Lung (tissue), 12 donors: Measurements from ENCODE around the gene CDKAL1. TPM values are rescaled to one million over a fixed set of nuclear protein-coding genes. Genes with fewer than 3 reads are reported as not detected.

Experiments used
- ATAC-seq: fragments of 200-7000 bp; cut with Tn5 transposase; one replicate; pipeline ENCODE4 v1.9.1; 2020; ENCODE audit warnings: moderate number of reproducible peaks; ENCODE audit not compliant: insufficient read depth, low FRiP score
- DNase-seq, 3 donors: peaks; one replicate each; pipeline ENCODE4 v3.0.0-alpha.2; 2013 to 2017
- H3K27ac ChIP-seq, 2 donors: one replicate each; pipeline ENCODE4 v1.5.1; 2013; ENCODE audit warnings: mild to moderate bottlenecking in 2 of 2, moderate library complexity in 2 of 2, control low read depth in 1 of 2, inconsistent platforms in 1 of 2, low read depth in 1 of 2, low read length in 1 of 2
- H3K27me3 ChIP-seq, 3 donors: one replicate each; pipeline ENCODE4 v1.5.1; 2013; ENCODE audit warnings: low read length in 2 of 3; ENCODE audit not compliant: control insufficient read depth in 3 of 3, insufficient read depth in 3 of 3
- H3K36me3 ChIP-seq, 4 donors: one replicate each; pipeline ENCODE4 v1.5.1; 2013; ENCODE audit warnings: low read length in 4 of 4, mild to moderate bottlenecking in 1 of 4, moderate library complexity in 1 of 4; ENCODE audit not compliant: control insufficient read depth in 4 of 4, insufficient read depth in 4 of 4
- H3K4me1 ChIP-seq, 5 donors: one replicate each; pipeline ENCODE4 v1.5.1; 2013; ENCODE audit warnings: low read length in 5 of 5, mild to moderate bottlenecking in 2 of 5, moderate library complexity in 1 of 5; ENCODE audit not compliant: control insufficient read depth in 5 of 5, insufficient read depth in 5 of 5
- H3K4me3 ChIP-seq: one replicate; pipeline ENCODE4 v1.5.1; 2013; ENCODE audit warnings: mild to moderate bottlenecking, control low read depth, moderate library complexity
- H3K9ac ChIP-seq, 2 donors: one replicate each; pipeline ENCODE4 v1.5.1; 2013; ENCODE audit warnings: low read length in 2 of 2, control low read depth in 1 of 2; ENCODE audit not compliant: insufficient read depth in 1 of 2
- H3K9me3 ChIP-seq, 4 donors: one replicate each; pipeline ENCODE4 v1.5.1; 2013; ENCODE audit warnings: low read length in 3 of 4, mild to moderate bottlenecking in 1 of 4, moderate library complexity in 1 of 4; ENCODE audit not compliant: control insufficient read depth in 4 of 4, insufficient read depth in 3 of 4
- WGBS, 2 donors: extraction: QIAGEN DNeasy Blood & Tissue Kit; methylation state at CpG; one replicate each; pipeline ENCODE4 v1.1.7; 2013; 5-methylcytosine and 5-hydroxymethylcytosine counted together
- polyA plus RNA-seq, 2 donors: library from polyadenylated mRNA; stranded (reverse); fragments of 200-250 nt; gene quantifications; one replicate each; pipeline ENCODE4 v1.2.1, GENCODE V29; 2013
- total RNA-seq, 2 donors: library from RNA; depleted of rRNA in 1 of 2; stranded (reverse); fragments of >200 nt in 1 of 2; gene quantifications; one replicate each; pipeline ENCODE4 v1.2.1, GENCODE V29; 2014 to 2021
- TF ChIP-seq, protein P1 (sequence below): IDR thresholded peaks from 2 replicates; pipeline ENCODE4 v1.5.1; 2012; ENCODE audit warnings: mild to moderate bottlenecking; ENCODE audit errors: control extremely low read depth, extremely low read depth
- donor health status: control.
- donor health status: control.
- donor health status: Bipolar disorder and iron deficiency.
- donor health status: healthy.
- donor health status: DM: yes; HTN: yes; CAD: no.

The CDKAL1 gene
- total and polyA plus RNA-seq, 4 donors = 4.0 to 39.0 (median 10.0) TPM

DNA sequence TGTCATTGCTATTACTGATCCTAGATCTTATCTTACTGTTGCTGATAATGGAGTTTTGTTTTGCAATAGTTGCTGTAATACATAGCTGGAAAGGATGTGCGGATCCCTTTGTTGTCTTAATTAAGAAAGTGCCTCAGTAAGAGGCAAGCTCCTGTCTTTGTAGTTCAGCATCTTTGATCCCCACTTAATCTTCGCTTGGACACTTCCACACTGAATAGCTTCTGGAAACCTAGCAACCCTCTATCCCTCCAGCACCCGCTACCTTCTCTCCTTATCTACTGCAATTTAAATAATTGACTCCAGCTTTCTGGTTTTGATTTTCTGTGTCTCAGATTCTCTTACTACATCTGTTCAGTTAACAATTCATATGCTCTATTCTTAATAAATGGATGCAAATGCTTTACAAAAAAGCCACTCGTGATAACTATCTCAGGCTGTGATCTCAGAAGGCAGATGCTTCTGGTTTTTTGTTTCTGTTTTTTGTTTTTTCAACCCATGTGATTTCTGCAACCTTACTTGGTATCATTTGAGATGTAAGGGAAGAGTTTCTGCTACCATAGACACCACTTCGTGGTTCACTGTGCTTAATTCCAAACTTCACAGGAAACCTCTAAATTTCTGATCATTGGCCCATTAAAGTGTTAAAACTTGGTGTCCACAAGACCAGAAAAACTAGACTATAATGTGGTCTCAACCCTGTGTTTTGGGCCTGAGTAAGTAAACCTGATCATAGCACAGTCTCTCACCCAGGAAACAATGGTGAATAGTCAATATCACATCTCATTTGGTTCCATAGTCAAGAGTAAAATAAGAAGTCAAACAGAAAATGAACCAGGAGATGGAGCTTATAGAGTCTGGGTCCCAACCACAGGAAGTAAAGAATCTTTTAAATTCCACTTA lies 707.2 kb downstream of the CDKAL1 start:
- H3K27ac ChIP-seq = no peak overlapping the region
- peaks cover 0 to 2% (median 0%) of the 10 kb centered on the region in 4 donors for H3K36me3 ChIP-seq
- ATAC-seq (no peak), DNase-seq (no peak)
- H3K27me3 ChIP-seq = no peaks in the 10 kb centered on the region
- H3K4me1 ChIP-seq = peaks cover 0 to 3% (median 0%) of the 10 kb centered on the region in 5 donors
- TF ChIP-seq, protein P1, sequence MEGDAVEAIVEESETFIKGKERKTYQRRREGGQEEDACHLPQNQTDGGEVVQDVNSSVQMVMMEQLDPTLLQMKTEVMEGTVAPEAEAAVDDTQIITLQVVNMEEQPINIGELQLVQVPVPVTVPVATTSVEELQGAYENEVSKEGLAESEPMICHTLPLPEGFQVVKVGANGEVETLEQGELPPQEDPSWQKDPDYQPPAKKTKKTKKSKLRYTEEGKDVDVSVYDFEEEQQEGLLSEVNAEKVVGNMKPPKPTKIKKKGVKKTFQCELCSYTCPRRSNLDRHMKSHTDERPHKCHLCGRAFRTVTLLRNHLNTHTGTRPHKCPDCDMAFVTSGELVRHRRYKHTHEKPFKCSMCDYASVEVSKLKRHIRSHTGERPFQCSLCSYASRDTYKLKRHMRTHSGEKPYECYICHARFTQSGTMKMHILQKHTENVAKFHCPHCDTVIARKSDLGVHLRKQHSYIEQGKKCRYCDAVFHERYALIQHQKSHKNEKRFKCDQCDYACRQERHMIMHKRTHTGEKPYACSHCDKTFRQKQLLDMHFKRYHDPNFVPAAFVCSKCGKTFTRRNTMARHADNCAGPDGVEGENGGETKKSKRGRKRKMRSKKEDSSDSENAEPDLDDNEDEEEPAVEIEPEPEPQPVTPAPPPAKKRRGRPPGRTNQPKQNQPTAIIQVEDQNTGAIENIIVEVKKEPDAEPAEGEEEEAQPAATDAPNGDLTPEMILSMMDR = no peak
- WGBS, 2 donors = 77 to 91% methylated on average over 5 of the region's 5 CpGs
- H3K4me3 ChIP-seq = no peak overlapping the region
- H3K9ac ChIP-seq = no peak overlapping the region
- H3K9me3 ChIP-seq = peaks cover 0 to 8% (median 3%) of the 10 kb centered on the region in 4 donors

DNA sequence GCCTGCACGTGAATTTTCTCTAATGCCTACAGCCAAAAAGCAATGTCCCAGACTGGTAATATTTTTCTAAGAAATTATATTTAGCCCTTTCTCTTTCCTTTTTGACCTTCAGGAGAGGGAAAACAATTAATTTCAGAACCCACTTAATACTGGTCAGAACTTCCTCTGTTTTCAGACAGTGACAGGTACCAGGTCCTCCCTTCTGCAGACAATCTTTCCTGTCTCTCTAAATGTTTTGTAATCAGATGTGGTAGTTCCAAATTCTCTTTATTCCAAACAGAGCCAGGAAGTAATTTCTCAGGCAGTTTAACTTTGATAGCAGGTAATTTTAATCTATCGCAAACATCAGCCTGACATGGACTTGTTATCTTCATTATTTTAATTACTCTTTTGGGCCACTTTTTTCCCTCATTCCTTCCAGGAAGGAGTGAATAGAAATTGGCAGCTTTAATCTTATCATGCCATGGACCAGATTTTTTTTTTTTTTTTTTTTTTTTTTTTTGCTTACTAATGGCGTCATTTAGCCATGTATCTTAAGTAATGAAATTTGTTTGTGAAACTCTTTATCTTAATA lies 710.7 kb downstream of the CDKAL1 start:
- Histone ChIP-seq H3K4me3 (no peak overlapping the region), H3K27ac (no peak overlapping the region), H3K9ac (no peak overlapping the region), H3K27me3 (no peaks in the 10 kb centered on the region), H3K36me3 (no peaks in the 10 kb centered on the region), H3K4me1 (peaks cover 0 to 3% (median 0%) of the 10 kb centered on the region in 5 donors), H3K9me3 (peaks cover 0 to 6% (median 0%) of the 10 kb centered on the region in 4 donors)
- WGBS, 2 donors = 68 to 78% methylated on average over 3 of the region's 3 CpGs
- TF ChIP-seq, protein P1 = no peak
- DNase-seq (no peak), ATAC-seq (no peak)

DNA sequence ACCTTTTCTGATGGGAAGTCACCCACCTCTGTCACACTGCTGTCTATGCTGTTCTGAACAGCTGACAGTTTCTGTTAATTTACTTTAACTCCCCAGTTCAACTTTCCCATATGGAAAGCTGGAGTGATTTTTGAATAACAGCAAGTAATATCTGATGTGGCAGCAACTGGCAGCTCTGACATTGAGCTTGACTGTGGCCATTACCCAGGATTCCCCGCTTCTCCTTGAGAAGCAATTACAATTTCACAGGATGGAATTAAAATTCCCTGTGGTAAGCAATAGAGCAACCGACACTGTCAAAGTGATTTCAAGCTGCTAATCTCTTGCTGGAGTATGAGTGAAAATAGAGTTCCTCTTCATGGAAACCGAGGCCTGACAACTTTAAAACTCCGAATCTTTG lies 711.2 kb downstream of the CDKAL1 start:
- ATAC-seq = no peak
- Histone ChIP-seq H3K36me3 (no peaks in the 10 kb centered on the region), H3K27me3 (no peaks in the 10 kb centered on the region), H3K9me3 (peaks cover 0 to 4% (median 0%) of the 10 kb centered on the region in 4 donors), H3K27ac (no peak overlapping the region), H3K4me1 (peaks cover 0 to 3% (median 0%) of the 10 kb centered on the region in 5 donors), H3K4me3 (no peak overlapping the region), H3K9ac (no peak overlapping the region)
- DNase-seq = peak in 1 of 3 donors; percentile 16
- TF ChIP-seq, protein P1 = no peak
- 93 to 96% methylated on average over 4 of the region's 4 CpGs for WGBS, 2 donors
